ENCODE data around the gene APP. TPM values are rescaled to one million over a fixed set of nuclear protein-coding genes. Genes with fewer than 3 reads are reported as not detected.

APP gene
- total RNA-seq, 1 experiment from 2014 or later = 472 TPM

GRCh38 chr21:25901330-25901979 lies 269.1 kb downstream of the APP start:
- ChIA-PET POLR2A (interaction anchor here (1.2 kb wide), 1 partner anchor 12 kb away, joined by 4 read pairs; no protein-coding TSS in a partner anchor), CTCF (interaction anchor here (0.6 to 1.3 kb wide), 3 partner anchors 339 to 885 kb away, joined by 3 read pairs; no protein-coding TSS in a partner anchor)
- intact Hi-C loops (cut with micrococcal nuclease) = no loop called here
- no peak for TF ChIP-seq CTCF (IDR thresholded peaks at IDR 0.05; ENCODE audit: unreplicated experiment)
- no peak for DNase-seq (ENCODE audit: unreplicated experiment)
- H3K27ac Mint-ChIP-seq (ENCODE audit: low read depth, unreplicated experiment) = no peak overlapping the region
- no peak overlapping the region for H3K4me3 Mint-ChIP-seq (ENCODE audit: unreplicated experiment)
- H3K27me3 Mint-ChIP-seq (ENCODE audit: insufficient read depth, unreplicated experiment) = no peaks in the 10 kb centered on the region
- H3K36me3 Mint-ChIP-seq (ENCODE audit: insufficient read depth, unreplicated experiment) = peaks cover 56% of the 10 kb centered on the region
- no peaks in the 10 kb centered on the region for H3K9me3 Mint-ChIP-seq (ENCODE audit: unreplicated experiment)
- no TSS peak for BruUV-seq (replicated peaks)
- H3K4me1 Mint-ChIP-seq (ENCODE audit: insufficient read depth, unreplicated experiment) = peaks cover 9% of the 10 kb centered on the region

GRCh38 chr21:25898671-25899070 lies 271.9 kb downstream of the APP start:
- H3K4me3 Mint-ChIP-seq (ENCODE audit: unreplicated experiment) = no peak overlapping the region
- DNase-seq (ENCODE audit: unreplicated experiment) = no peak
- no peaks in the 10 kb centered on the region for H3K27me3 Mint-ChIP-seq (ENCODE audit: insufficient read depth, unreplicated experiment)
- H3K9me3 Mint-ChIP-seq (ENCODE audit: unreplicated experiment) = no peaks in the 10 kb centered on the region
- no peak for TF ChIP-seq CTCF (IDR thresholded peaks at IDR 0.05; ENCODE audit: unreplicated experiment)
- BruUV-seq (replicated peaks) = no TSS peak
- CTCF ChIA-PET = interaction anchor here (0.6 to 0.9 kb wide), 4 partner anchors 13 to 284 kb away, joined by 3 to 4 read pairs (median 3); partner anchors contain the start of gene APP
- POLR2A ChIA-PET = interaction anchor here (0.6 kb wide), 2 partner anchors 41 to 1219 kb away, joined by 3 read pairs; no protein-coding TSS in a partner anchor
- intact Hi-C loops (cut with micrococcal nuclease) = loop anchor here (5.0 kb wide), 1 partner anchor 819 kb away; no protein-coding TSS in a partner anchor
- H3K4me1 Mint-ChIP-seq (ENCODE audit: insufficient read depth, unreplicated experiment) = peaks cover 9% of the 10 kb centered on the region
- H3K36me3 Mint-ChIP-seq (ENCODE audit: insufficient read depth, unreplicated experiment) = peaks cover 55% of the 10 kb centered on the region
- H3K27ac Mint-ChIP-seq (ENCODE audit: low read depth, unreplicated experiment) = peak overlapping the region; percentile 66

- intact Hi-C loops (cut with micrococcal nuclease) = loop anchor here (5.0 kb wide), 1 partner anchor 820 kb away; no protein-coding TSS in a partner anchor
- no TSS peak for BruUV-seq (replicated peaks)
- Mint-ChIP-seq H3K4me1 (ENCODE audit: insufficient read depth, unreplicated experiment) (peaks cover 9% of the 10 kb centered on the region), H3K27ac (ENCODE audit: low read depth, unreplicated experiment) (no peak overlapping the region), H3K4me3 (ENCODE audit: unreplicated experiment) (no peak overlapping the region), H3K27me3 (ENCODE audit: insufficient read depth, unreplicated experiment) (no peaks in the 10 kb centered on the region), H3K36me3 (ENCODE audit: insufficient read depth, unreplicated experiment) (peaks cover 58% of the 10 kb centered on the region), H3K9me3 (ENCODE audit: unreplicated experiment) (no peaks in the 10 kb centered on the region)
- POLR2A ChIA-PET = no interaction called here
- CTCF ChIA-PET = interaction anchor here (4.4 kb wide), 1 partner anchor 13 kb away, joined by 26 read pairs; no protein-coding TSS in a partner anchor
- no peak for DNase-seq (ENCODE audit: unreplicated experiment)
- TF ChIP-seq CTCF (IDR thresholded peaks at IDR 0.05; ENCODE audit: unreplicated experiment) = no peak
Measured at GRCh38 chr21:25897383-25897782, 273.2 kb downstream of the APP start.

GRCh38 chr21:25896501-25897056 lies 274.0 kb downstream of the APP start:
- DNase-seq (ENCODE audit: unreplicated experiment) = no peak
- TF ChIP-seq CTCF (IDR thresholded peaks at IDR 0.05; ENCODE audit: unreplicated experiment) = no peak
- Mint-ChIP-seq H3K27me3 (ENCODE audit: insufficient read depth, unreplicated experiment) (no peaks in the 10 kb centered on the region), H3K9me3 (ENCODE audit: unreplicated experiment) (no peaks in the 10 kb centered on the region), H3K4me3 (ENCODE audit: unreplicated experiment) (no peak overlapping the region), H3K4me1 (ENCODE audit: insufficient read depth, unreplicated experiment) (peaks cover 9% of the 10 kb centered on the region), H3K27ac (ENCODE audit: low read depth, unreplicated experiment) (no peak overlapping the region), H3K36me3 (ENCODE audit: insufficient read depth, unreplicated experiment) (peaks cover 66% of the 10 kb centered on the region)
- intact Hi-C loops (cut with micrococcal nuclease) = loop anchor here (5.0 kb wide), 1 partner anchor 821 kb away; no protein-coding TSS in a partner anchor
- no TSS peak for BruUV-seq (replicated peaks)
- POLR2A ChIA-PET = interaction anchor here (0.6 to 1.3 kb wide), 5 partner anchors 19 to 701 kb away, joined by 3 to 5 read pairs (median 3); partner anchors contain the start of gene APP
- CTCF ChIA-PET = interaction anchor here (0.6 to 4.4 kb wide), 16 partner anchors 9 to 820 kb away, joined by 3 to 26 read pairs (median 3); no protein-coding TSS in a partner anchor
